Endothelial cell of umbilical vein (primary cell): ENCODE data around the gene URAD. TPM values are rescaled to one million over a fixed set of nuclear protein-coding genes. Genes with fewer than 3 reads are reported as not detected.

ENCODE experiments used
- BruUV-seq: library from RNA; stranded (reverse); fragments of 400-500 nt; replicated peaks from 2 replicates; lab custom pipeline; 2021; lab: Mats Ljungman, UMichigan
- CTCF ChIA-PET: fragments of 300-600, 350-600 bp; sonication (Branson Sonifier 250); formaldehyde crosslinking; loops from one replicate; lab custom pipeline; 2021; ENCODE audit warnings: antibody characterized with exemption, inconsistent platforms; lab: Charles Lee
- POLR2A ChIA-PET: fragments of 300-600, 350-600 bp; sonication (Branson Sonifier 250); formaldehyde crosslinking; loops from one replicate; lab custom pipeline; 2021; ENCODE audit warnings: antibody characterized with exemption, inconsistent platforms; lab: Charles Lee
- DNase-seq: peaks from one replicate; pipeline ENCODE4 v3.0.0-alpha.2; 2011; ENCODE audit warnings: low read depth, low spot score
- FAIRE-seq: peaks from 2 replicates; lab custom pipeline; 2011; peaks lifted over from hg19 to GRCh38; lab: Jason Lieb, UNC
- H2AFZ ChIP-seq: 2 replicates; pipeline ENCODE4 v1.6.0; 2012; ENCODE audit warnings: low read depth, low read length, control low read depth, inconsistent platforms
- H3K27ac ChIP-seq: 2 replicates; pipeline ENCODE4 v1.5.1; 2011; ENCODE audit warnings: low read depth, mild to moderate bottlenecking, control low read depth, low read length, moderate library complexity; ENCODE audit not compliant: insufficient read depth
- H3K27me3 ChIP-seq, 2 experiments: 2 replicates each; pipeline versions ENCODE4 v1.6.0 to v1.6.1; 2011; ENCODE audit warnings: low read length in 2 of 2, mixed read lengths in 1 of 2; ENCODE audit not compliant: control insufficient read depth in 2 of 2, insufficient read depth in 2 of 2
- H3K36me3 ChIP-seq, 2 experiments: 2 replicates in 1 of 2; 3 replicates in 1 of 2; pipeline ENCODE4 v1.5.1; 2011; ENCODE audit warnings: low read length in 2 of 2, mild to moderate bottlenecking in 1 of 2, moderate library complexity in 1 of 2; ENCODE audit not compliant: control insufficient read depth in 2 of 2, insufficient read depth in 2 of 2; ENCODE audit errors: extremely low read depth in 1 of 2
- H3K4me1 ChIP-seq: 3 replicates; pipeline ENCODE4 v1.5.1; 2011; ENCODE audit warnings: mild to moderate bottlenecking, low read length; ENCODE audit not compliant: control insufficient read depth, insufficient read depth; ENCODE audit errors: extremely low read depth
- H3K4me2 ChIP-seq: 2 replicates; pipeline ENCODE4 v1.6.1; 2011; ENCODE audit warnings: low read length, control low read depth, mixed read lengths; ENCODE audit not compliant: insufficient read depth
- H3K4me3 ChIP-seq, 3 experiments: fragments of 200-600 bp in 1 of 3; sonication (generic), shearing (Covaris generic) in 1 of 3; replicated peaks in 1 of 3; 2 replicates each; pipeline ENCODE4 v1.5.1; 2011 to 2016; ENCODE audit warnings: control low read depth in 3 of 3, low read length in 3 of 3, mild to moderate bottlenecking in 2 of 3, inconsistent platforms in 1 of 3, low read depth in 1 of 3, moderate library complexity in 1 of 3; ENCODE audit not compliant: insufficient read depth in 1 of 3
- H3K79me2 ChIP-seq: 2 replicates; pipeline ENCODE4 v1.6.0; 2012; ENCODE audit warnings: low read length, inconsistent platforms; ENCODE audit not compliant: control insufficient read depth, insufficient read depth
- H3K9ac ChIP-seq: replicated peaks from 2 replicates; pipeline ENCODE3; 2011; ENCODE audit warnings: low read length, control low read depth; ENCODE audit not compliant: insufficient read depth; ENCODE audit errors: extremely low read depth
- H3K9me1 ChIP-seq: replicated peaks from 3 replicates; pipeline ENCODE4 v1.6.0; 2011; ENCODE audit warnings: mild to moderate bottlenecking, low read length; ENCODE audit not compliant: control insufficient read depth, insufficient read depth; ENCODE audit errors: extremely low read depth
- H3K9me3 ChIP-seq: replicated peaks from 2 replicates; pipeline ENCODE4 v1.5.1; 2012; ENCODE audit warnings: low read length, inconsistent platforms; ENCODE audit not compliant: control insufficient read depth, insufficient read depth
- H4K20me1 ChIP-seq: replicated peaks from 2 replicates; pipeline ENCODE3; 2011; ENCODE audit warnings: mild to moderate bottlenecking, low read length; ENCODE audit not compliant: control insufficient read depth, insufficient read depth; ENCODE audit errors: extremely low read depth
- CTCF ChIP-seq, 2 donors: IDR thresholded peaks; 1 replicate in 1 of 2; 2 replicates in 1 of 2; pipeline ENCODE4 v1.5.1; 2011; ENCODE audit warnings: low read length in 2 of 2, mild to moderate bottlenecking in 2 of 2, moderate library complexity in 2 of 2, control low read depth in 1 of 2, inconsistent platforms in 1 of 2, low read depth in 1 of 2; ENCODE audit not compliant: insufficient read depth in 1 of 2; ENCODE audit errors: extremely low read depth in 1 of 2
- EZH2 ChIP-seq: IDR thresholded peaks from 2 replicates; pipeline ENCODE4 v1.6.1; 2012; ENCODE audit warnings: borderline replicate concordance, low read depth, mild to moderate bottlenecking, moderate library complexity, low read length, inconsistent platforms; ENCODE audit not compliant: severe bottlenecking
- FOS ChIP-seq: IDR thresholded peaks from 2 replicates; pipeline ENCODE4 v1.6.1; 2011; ENCODE audit warnings: mild to moderate bottlenecking, low read length, moderate library complexity, borderline replicate concordance; ENCODE audit not compliant: insufficient read depth
- GATA2 ChIP-seq: IDR thresholded peaks from 2 replicates; pipeline ENCODE4 v1.7.0; 2011; ENCODE audit warnings: low read depth, mild to moderate bottlenecking, moderate library complexity, mixed read lengths, low read length; ENCODE audit not compliant: insufficient read length, insufficient read depth
- JUN ChIP-seq: IDR thresholded peaks from 2 replicates; pipeline ENCODE4 v1.6.1; 2011; ENCODE audit warnings: borderline replicate concordance, low read depth; ENCODE audit not compliant: insufficient read length, insufficient read depth
- MAX ChIP-seq: IDR thresholded peaks from 2 replicates; pipeline ENCODE4 v1.6.1; 2011; ENCODE audit not compliant: insufficient read depth, insufficient read length
- MYC ChIP-seq: IDR thresholded peaks from one replicate; pipeline ENCODE4 v1.6.1; 2011; ENCODE audit warnings: mild to moderate bottlenecking, low read depth, low read length
- POLR2A ChIP-seq: IDR thresholded peaks from 2 replicates; pipeline ENCODE4 v1.6.1; 2012; ENCODE audit warnings: low read depth, mild to moderate bottlenecking, control low read depth, low read length
- POLR2AphosphoS5 ChIP-seq: IDR thresholded peaks from 2 replicates; pipeline ENCODE4 v1.6.1; 2012; ENCODE audit warnings: low read depth, mild to moderate bottlenecking, control low read depth, low read length, moderate library complexity; ENCODE audit not compliant: insufficient read depth
- dilution Hi-C: fragments of 300-500 bp; cut with MboI; formaldehyde crosslinking; loops from one replicate; pipeline ENCODE4 v1.15.0; 2019; ENCODE audit warnings: low sequenced_read_pairs; ENCODE audit not compliant: extremely low pct_ligation_motif_present
- intact Hi-C: fragments of 100-400 bp; cut with micrococcal nuclease; formaldehyde crosslinking; loops from one replicate; pipeline ENCODE4 v1.10.0; 2022
- polyA plus RNA-seq, 4 experiments: library from polyadenylated mRNA; depleted of rRNA in 3 of 4; stranded (reverse) in 3 of 4; unstranded in 1 of 4; fragments of >200 nt; gene quantifications; 2 replicates each; pipeline versions ENCODE4 v1.2.1 to v1.2.3, GENCODE V29; 2011 to 2012; ENCODE audit warnings: missing spikeins in 1 of 4
- total RNA-seq: library from RNA; stranded (reverse); gene quantifications from 2 replicates; pipeline ENCODE4 v1.2.3, GENCODE V29; 2021

Gene URAD
- total and polyA plus RNA-seq, 2 donors (not counting 3 experiments of a cell fraction or from before 2014, with no cell fraction given) = not detected

- Histone ChIP-seq H3K9me1 (no peaks in the 10 kb centered on the region), H2AFZ (peak overlapping the region; percentile 78), H3K4me1 (peaks cover 15% of the 10 kb centered on the region), H4K20me1 (no peaks in the 10 kb centered on the region), H3K4me3 (no peak overlapping the region), H3K79me2 (no peaks in the 10 kb centered on the region), H3K27me3 (peaks cover 32 to 59% of the 10 kb centered on the region in 2 experiments), H3K27ac (no peak overlapping the region), H3K9me3 (no peaks in the 10 kb centered on the region), H3K4me2 (peak overlapping the region; percentile 84), H3K36me3 (no peaks in the 10 kb centered on the region), H3K9ac (peak overlapping the region; percentile 9)
- intact Hi-C loops (loop anchor here (1.0 to 10.0 kb wide), 5 partner anchors 84 to 588 kb away; no protein-coding TSS in a partner anchor), dilution Hi-C loops (no loop called here)
- BruUV-seq = no TSS peak
- no peak for TF ChIP-seq MAX
- no peak for TF ChIP-seq EZH2
- TF ChIP-seq POLR2AphosphoS5 = no peak
- no peak for TF ChIP-seq FOS
- TF ChIP-seq GATA2 = no peak
- POLR2A ChIA-PET = no interaction called here
- DNase-seq (no peak), FAIRE-seq (no peak)
- CTCF ChIA-PET = interaction anchor here (0.6 to 5.2 kb wide), 50 partner anchors 7 to 1006 kb away, joined by 3 to 135 read pairs (median 6); partner anchors contain the start of genes PDX1 and POLR1D
Measured at GRCh38 chr13:27952876-27953675, 35.4 kb downstream of the URAD start.

GRCh38 chr13:27942972-27943371, 45.5 kb downstream of the URAD start:
- no TSS peak for BruUV-seq
- intact Hi-C loops = no loop called here
- Histone ChIP-seq H3K4me3 (no peak overlapping the region), H3K4me1 (no peaks in the 10 kb centered on the region), H3K9me1 (no peaks in the 10 kb centered on the region), H4K20me1 (peaks cover 2% of the 10 kb centered on the region), H3K27me3 (peaks cover 3 to 4% of the 10 kb centered on the region in 2 experiments), H3K9ac (no peak overlapping the region), H3K4me2 (no peak overlapping the region), H3K79me2 (no peaks in the 10 kb centered on the region), H2AFZ (no peak overlapping the region), H3K9me3 (no peaks in the 10 kb centered on the region), H3K27ac (no peak overlapping the region), H3K36me3 (no peaks in the 10 kb centered on the region)
- TF ChIP-seq JUN = no peak
- no peak for TF ChIP-seq MYC
- TF ChIP-seq MAX = no peak
- no peak for TF ChIP-seq FOS
- TF ChIP-seq CTCF (IDR thresholded peaks at IDR 0.05; ENCODE audit: extremely low read depth in 1 of 2, insufficient read depth in 1 of 2, low read depth in 1 of 2, low read length in 2 of 2) = no peak
- no peak for TF ChIP-seq GATA2
- no peak for TF ChIP-seq POLR2A
- TF ChIP-seq EZH2 = no peak
- no peak for TF ChIP-seq POLR2AphosphoS5
- ChIA-PET POLR2A (no interaction called here), CTCF (interaction anchor here (3.7 kb wide), 1 partner anchor 11 kb away, joined by 21 read pairs; no protein-coding TSS in a partner anchor)
- FAIRE-seq (no peak), DNase-seq (no peak)
- dilution Hi-C loops = no loop called here
